BJ (cell line): ENCODE measurements around the gene C2orf76. TPM values are rescaled to one million over a fixed set of nuclear protein-coding genes. Genes with fewer than 3 reads are reported as not detected.
A peak's percentile ranks its signal among the peaks of the same experiment; 100 is the strongest.

ENCODE experiments used
- CTCF ChIA-PET: fragments of 350-600 bp; formaldehyde crosslinking; extraction: SDS; loops from one replicate; lab custom pipeline; 2021; ENCODE audit warnings: antibody characterized with exemption, inconsistent platforms; lab: Yijun Ruan, JAX
- POLR2A ChIA-PET: fragments of 300-600 bp; sonication (Branson Sonifier 250); formaldehyde crosslinking; extraction: SDS; loops from one replicate; lab custom pipeline; 2021; ENCODE audit warnings: antibody characterized with exemption; lab: Charles Lee
- DNase-seq: peaks from one replicate; pipeline ENCODE4 v3.0.0-alpha.2; 2011; ENCODE audit warnings: low read depth
- H3K27me3 ChIP-seq: 2 replicates; pipeline ENCODE4 v1.6.0; 2011; ENCODE audit warnings: low read length; ENCODE audit not compliant: control insufficient read depth, insufficient read depth
- H3K36me3 ChIP-seq: 2 replicates; pipeline ENCODE4 v1.5.1; 2011; ENCODE audit warnings: low read length; ENCODE audit not compliant: control insufficient read depth, insufficient read depth
- H3K4me3 ChIP-seq: 2 replicates; pipeline ENCODE4 v1.5.1; 2011; ENCODE audit warnings: low read depth, mild to moderate bottlenecking, control low read depth, low read length
- CTCF ChIP-seq: IDR thresholded peaks from 2 replicates; pipeline ENCODE4 v1.5.1; 2011; ENCODE audit warnings: low read depth, mild to moderate bottlenecking, control low read depth, inconsistent platforms, low read length, moderate library complexity; ENCODE audit not compliant: insufficient read depth
- polyA plus RNA-seq: library from polyadenylated mRNA; depleted of rRNA; stranded (reverse); fragments of >200 nt; gene quantifications from 2 replicates; pipeline ENCODE4 v1.2.3, GENCODE V29; 2011; rRNA removed

C2orf76 gene
- polyA plus RNA-seq, 1 experiment: 7.0 TPM

DNA sequence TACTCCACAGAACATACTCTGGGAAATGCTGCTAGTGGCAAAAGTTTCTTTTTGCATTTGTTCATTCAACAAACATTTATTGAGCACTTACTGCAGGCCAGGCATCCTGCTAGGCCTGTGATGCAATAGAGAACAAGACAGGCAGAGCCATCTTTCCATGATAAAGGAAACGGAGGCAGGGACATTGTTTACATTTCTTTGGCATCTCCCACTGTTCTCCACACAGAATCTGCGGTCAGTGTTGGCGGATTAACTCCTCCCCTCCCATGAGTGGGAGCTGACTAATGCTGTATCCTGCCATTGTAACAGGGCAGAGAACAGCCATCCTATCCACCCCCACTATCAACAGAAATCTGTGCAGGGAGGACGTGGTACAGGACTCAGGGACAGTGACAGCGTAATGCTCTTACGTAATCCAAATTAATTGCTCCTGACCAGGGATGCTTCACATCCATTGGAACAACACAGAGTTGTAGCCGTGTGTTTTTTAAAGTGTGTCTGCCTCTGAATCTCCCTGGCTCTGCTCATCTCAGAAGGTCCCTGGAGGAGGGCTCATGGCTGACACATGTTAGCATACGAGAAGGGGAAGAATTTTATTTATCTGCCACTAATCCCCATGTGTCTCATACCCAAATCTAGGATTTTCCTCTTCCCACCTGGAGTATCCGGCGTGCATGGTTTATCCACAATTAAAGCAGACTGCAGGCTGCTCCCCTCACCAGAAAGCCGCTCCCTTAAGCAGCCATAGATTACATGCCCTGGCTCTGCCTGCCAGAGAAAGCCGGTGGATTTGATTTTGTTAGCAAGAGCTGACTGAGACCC is 110.7 kb downstream of the C2orf76 start:
- POLR2A ChIA-PET: interaction anchor here (0.7 kb wide), 1 partner anchor 1073 kb away, joined by 3 read pairs; no protein-coding TSS in a partner anchor
- CTCF ChIA-PET: interaction anchor here (0.6 to 2.8 kb wide), 6 partner anchors 8 to 35 kb away, joined by 3 to 7 read pairs (median 5); no protein-coding TSS in a partner anchor
- no peaks in the 10 kb centered on the region for H3K36me3 ChIP-seq
- peak; percentile 87 for DNase-seq
- no peak overlapping the region for H3K4me3 ChIP-seq
- TF ChIP-seq CTCF: no peak
- no peaks in the 10 kb centered on the region for H3K27me3 ChIP-seq

DNA sequence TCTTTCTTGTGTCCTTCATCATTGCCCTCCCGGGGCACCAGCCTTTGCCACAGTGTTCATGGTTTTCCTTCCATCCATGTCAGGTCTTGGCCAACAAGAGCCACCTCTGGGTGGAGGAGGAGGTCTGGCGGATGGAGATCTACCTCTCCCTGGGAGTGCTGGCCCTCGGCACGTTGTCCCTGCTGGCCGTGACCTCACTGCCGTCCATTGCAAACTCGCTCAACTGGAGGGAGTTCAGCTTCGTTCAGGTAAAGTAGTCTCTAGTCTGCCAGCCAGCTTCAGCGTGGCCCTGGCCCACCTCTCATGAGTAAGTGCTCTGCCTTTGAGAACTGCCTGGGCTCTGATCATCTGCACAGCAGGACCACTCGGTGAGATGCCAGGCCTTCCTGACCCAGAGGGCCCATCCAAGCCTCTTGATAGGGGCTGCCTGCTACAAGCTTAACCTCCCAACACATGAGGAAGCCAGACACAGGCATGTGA is 112.0 kb downstream of the C2orf76 start:
- no peaks in the 10 kb centered on the region for H3K27me3 ChIP-seq
- H3K4me3 ChIP-seq: no peak overlapping the region
- H3K36me3 ChIP-seq: no peaks in the 10 kb centered on the region
- POLR2A ChIA-PET: no interaction called here
- DNase-seq: no peak
- no peak for TF ChIP-seq CTCF
- CTCF ChIA-PET: interaction anchor here (0.8 to 2.8 kb wide), 6 partner anchors 9 to 373 kb away, joined by 3 to 7 read pairs (median 5); no protein-coding TSS in a partner anchor

DNA sequence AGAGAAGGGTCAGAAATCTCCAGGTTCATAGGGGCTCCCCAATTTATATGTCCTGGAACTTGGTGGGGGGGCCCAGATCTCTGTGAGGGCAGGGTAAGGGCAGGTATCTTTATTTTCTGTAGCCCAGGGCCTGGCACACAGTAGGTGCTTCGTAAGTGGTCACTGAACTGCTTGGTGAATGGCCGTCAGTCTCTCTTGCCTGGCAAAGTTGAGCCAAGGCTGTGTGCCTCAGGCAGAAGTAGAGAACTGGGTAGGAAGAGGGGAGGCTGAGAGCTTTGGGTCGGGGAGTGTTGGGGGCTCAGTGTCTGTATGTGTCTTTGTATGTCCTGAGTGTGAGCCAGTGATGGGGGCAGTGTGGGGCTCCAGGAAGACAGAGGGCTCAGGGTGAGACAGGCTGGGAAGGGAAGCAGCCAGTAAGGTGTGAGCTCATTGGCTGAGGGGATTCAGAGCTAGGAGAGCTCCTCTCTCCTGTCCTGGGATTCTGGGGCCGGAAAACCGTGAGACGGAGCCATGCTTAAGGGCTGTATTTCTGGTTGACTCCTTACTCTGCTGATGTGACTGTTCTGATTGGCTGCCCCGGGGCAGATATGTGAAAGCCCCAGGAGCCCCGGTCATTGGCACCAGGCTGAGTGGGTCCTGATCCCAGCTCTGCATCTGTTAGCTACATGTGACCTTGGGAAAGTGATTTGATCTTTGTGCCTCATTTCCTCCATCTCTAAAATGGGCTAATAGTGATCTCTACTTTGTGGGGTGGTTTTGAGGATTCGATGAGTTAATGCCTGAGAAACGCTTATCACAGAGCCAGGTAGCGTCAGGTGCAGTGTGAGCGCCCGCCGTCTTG is 112.7 kb downstream of the C2orf76 start:
- ChIA-PET CTCF (interaction anchor here (0.8 to 2.7 kb wide), 4 partner anchors 10 to 26 kb away, joined by 3 to 7 read pairs (median 3); no protein-coding TSS in a partner anchor), POLR2A (no interaction called here)
- TF ChIP-seq CTCF: no peak
- no peak for DNase-seq
- no peaks in the 10 kb centered on the region for H3K27me3 ChIP-seq
- H3K36me3 ChIP-seq: no peaks in the 10 kb centered on the region
- no peak overlapping the region for H3K4me3 ChIP-seq

GRCh38 chr2:119253114-119253702 is 113.4 kb downstream of the C2orf76 start:
- ChIA-PET POLR2A (no interaction called here), CTCF (interaction anchor here (0.6 to 1.1 kb wide), 3 partner anchors 11 to 26 kb away, joined by 3 read pairs; no protein-coding TSS in a partner anchor)
- Histone ChIP-seq H3K4me3 (no peak overlapping the region), H3K27me3 (no peaks in the 10 kb centered on the region), H3K36me3 (no peaks in the 10 kb centered on the region)
- TF ChIP-seq CTCF: no peak
- peak; percentile 31 for DNase-seq

Other genes with a start within 250 kb of the C2orf76 start
- gene C1QL2, start 208.1 kb downstream of the C2orf76 start, polyA plus RNA-seq: not detected in 2 replicates
- gene STEAP3, start 143.0 kb downstream of the C2orf76 start, polyA plus RNA-seq: 7.7 and 13.9 TPM in 2 replicates
- gene DBI, start 143 bp upstream of the C2orf76 start, polyA plus RNA-seq: 104 and 167 TPM in 2 replicates
- gene TMEM37, start 65.0 kb upstream of the C2orf76 start, polyA plus RNA-seq: 0.51 and 0.63 TPM in 2 replicates
- gene SCTR, start 157.6 kb upstream of the C2orf76 start, polyA plus RNA-seq: not detected in 2 replicates
- 0.12 TPM in 1 of 2 replicates, not detected in the other for gene CFAP221, start 177.6 kb upstream of the C2orf76 start, polyA plus RNA-seq